SK-N-SH treated with all-trans-retinoic acid at 6 μM for 48 hours (cell line): ENCODE data around the gene TSPAN9.

ENCODE experiments used
- ATAC-seq: fragments of 200-7000 bp; cut with Tn5 transposase; 3 replicates; pipeline ENCODE4 v1.9.1; 2020; ENCODE audit warnings: mild to moderate bottlenecking, moderate library complexity
- BACH2 ChIP-seq: fragments of 250-450 bp; sonication (Bioruptor Pico); IDR thresholded peaks from 2 replicates; pipeline ENCODE4 v1.9.0; 2021; ENCODE audit warnings: mild to moderate bottlenecking, borderline replicate concordance
- CREB5 ChIP-seq: fragments of 250-450 bp; sonication (Bioruptor Pico); IDR thresholded peaks from 2 replicates; pipeline ENCODE4 v1.5.1; 2020; ENCODE audit warnings: low read depth, mild to moderate bottlenecking, moderate library complexity
- CSDC2 ChIP-seq: fragments of 250-450 bp; sonication (Bioruptor Pico); IDR thresholded peaks from 2 replicates; pipeline ENCODE4 v1.5.0; 2020; ENCODE audit warnings: mild to moderate bottlenecking, moderate library complexity
- CSRNP3 ChIP-seq: fragments of 250-450 bp; sonication (Bioruptor Pico); IDR thresholded peaks from 2 replicates; pipeline ENCODE4 v1.5.1; 2021; ENCODE audit warnings: mild to moderate bottlenecking, moderate library complexity
- ESRRG ChIP-seq: fragments of 250-450 bp; sonication (Bioruptor Pico); IDR thresholded peaks from 2 replicates; pipeline ENCODE4 v1.6.1; 2021; ENCODE audit warnings: mild to moderate bottlenecking
- GLIS3 ChIP-seq: fragments of 250-450 bp; sonication (Bioruptor Pico); IDR thresholded peaks from 2 replicates; pipeline ENCODE4 v1.5.0; 2020; ENCODE audit warnings: mild to moderate bottlenecking, moderate library complexity
- ISL1 ChIP-seq: fragments of 250-450 bp; sonication (Bioruptor Pico); IDR thresholded peaks from 2 replicates; pipeline ENCODE4 v2.1.2; 2022; ENCODE audit warnings: mild to moderate bottlenecking, moderate library complexity
- OSR1 ChIP-seq: fragments of 250-450 bp; sonication (Bioruptor Pico); IDR thresholded peaks from 2 replicates; pipeline ENCODE4 v1.8.0; 2022; ENCODE audit warnings: moderate library complexity, mild to moderate bottlenecking, inconsistent platforms
- PATZ1 ChIP-seq: fragments of 250-450 bp; sonication (Bioruptor Pico); IDR thresholded peaks from 2 replicates; pipeline ENCODE4 v1.8.0; 2020; ENCODE audit warnings: mild to moderate bottlenecking, moderate library complexity, borderline replicate concordance
- POU6F1 ChIP-seq: fragments of 250-450 bp; sonication (Bioruptor Pico); IDR thresholded peaks from 2 replicates; pipeline ENCODE4 v1.8.0; 2021; ENCODE audit warnings: low read depth, mild to moderate bottlenecking, moderate library complexity, borderline replicate concordance
- PPARA ChIP-seq: fragments of 250-450 bp; sonication (Bioruptor Pico); IDR thresholded peaks from 2 replicates; pipeline ENCODE4 v1.5.0; 2020; ENCODE audit warnings: mild to moderate bottlenecking, borderline replicate concordance
- RARB ChIP-seq: fragments of 250-450 bp; sonication (Bioruptor Pico); IDR thresholded peaks from 2 replicates; pipeline ENCODE4 v1.8.0; 2021; ENCODE audit warnings: mild to moderate bottlenecking, moderate library complexity
- SNAI2 ChIP-seq: fragments of 250-450 bp; sonication (Bioruptor Pico); IDR thresholded peaks from 2 replicates; pipeline ENCODE4 v1.5.0; 2020; ENCODE audit warnings: mild to moderate bottlenecking, moderate library complexity
- TCF4 ChIP-seq: fragments of 250-450 bp; sonication (Bioruptor Pico); IDR thresholded peaks from 2 replicates; pipeline ENCODE4 v1.8.0; 2021; ENCODE audit warnings: mild to moderate bottlenecking, moderate library complexity, borderline replicate concordance
- TSHZ2 ChIP-seq: fragments of 250-450 bp; sonication (Bioruptor Pico); IDR thresholded peaks from 2 replicates; pipeline ENCODE4 v1.5.0; 2020; ENCODE audit warnings: mild to moderate bottlenecking, moderate library complexity
- ZC3H10 ChIP-seq: fragments of 250-450 bp; sonication (Bioruptor Pico); IDR thresholded peaks from 2 replicates; pipeline ENCODE4 v1.5.1; 2021; ENCODE audit warnings: mild to moderate bottlenecking, moderate library complexity
- ZFP3 ChIP-seq: fragments of 250-450 bp; sonication (Bioruptor Pico); IDR thresholded peaks from 2 replicates; pipeline ENCODE4 v1.5.0; 2020; ENCODE audit warnings: mild to moderate bottlenecking, moderate library complexity
- ZFP30 ChIP-seq: fragments of 450-650 bp; formaldehyde crosslinking; IDR thresholded peaks from 2 replicates; pipeline ENCODE4 v1.5.0; 2022; ENCODE audit warnings: mild to moderate bottlenecking, moderate library complexity
- ZNF70 ChIP-seq: fragments of 450-650 bp; formaldehyde crosslinking; IDR thresholded peaks from 2 replicates; pipeline ENCODE4 v1.5.0; 2020; ENCODE audit warnings: mild to moderate bottlenecking, moderate library complexity
- ZNF8 ChIP-seq: fragments of 450-650 bp; formaldehyde crosslinking; IDR thresholded peaks from 2 replicates; pipeline ENCODE4 v1.5.0; 2020; ENCODE audit warnings: mild to moderate bottlenecking, moderate library complexity

Gene TSPAN9

GRCh38 chr12:3092764-3093163 is 15.6 kb downstream of the TSPAN9 start:
- no peak for ATAC-seq
- no peak for TF ChIP-seq POU6F1 (CRISPR knock-in tag)
- no peak for TF ChIP-seq PPARA
- no peak for TF ChIP-seq CREB5 (CRISPR knock-in tag)
- no peak for TF ChIP-seq ZFP3 (CRISPR knock-in tag)
- no peak for TF ChIP-seq ZNF70 (CRISPR knock-in tag)
- TF ChIP-seq CSRNP3 (CRISPR knock-in tag): no peak
- TF ChIP-seq BACH2 (CRISPR knock-in tag): no peak
- TF ChIP-seq TCF4 (CRISPR knock-in tag): no peak
- TF ChIP-seq RARB (CRISPR knock-in tag): no peak
- no peak for TF ChIP-seq ISL1 (CRISPR knock-in tag)
- TF ChIP-seq CSDC2 (CRISPR knock-in tag): no peak
- TF ChIP-seq ZFP30 (CRISPR knock-in tag): no peak
- TF ChIP-seq PATZ1: no peak
- TF ChIP-seq ZC3H10 (CRISPR knock-in tag): no peak
- no peak for TF ChIP-seq SNAI2 (CRISPR knock-in tag)
- no peak for TF ChIP-seq GLIS3 (CRISPR knock-in tag)
- TF ChIP-seq ZNF8 (CRISPR knock-in tag): no peak
- no peak for TF ChIP-seq OSR1 (CRISPR knock-in tag)

GRCh38 chr12:3097186-3097804 is 20.1 kb downstream of the TSPAN9 start:
- TF ChIP-seq PATZ1: 0 out of 2 replicates have a peak, but pooled peaks have one; percentile 52
- no peak for TF ChIP-seq ZC3H10 (CRISPR knock-in tag)
- peak; percentile 80 for ATAC-seq

- TF ChIP-seq ESRRG (CRISPR knock-in tag) (no peak), OSR1 (CRISPR knock-in tag) (no peak), PPARA (no peak), POU6F1 (CRISPR knock-in tag) (no peak), ZFP3 (CRISPR knock-in tag) (no peak), ZNF70 (CRISPR knock-in tag) (no peak), ZNF8 (CRISPR knock-in tag) (no peak), TSHZ2 (no peak)
- ATAC-seq: no peak; the same call in 2 of the 3 replicates
Measured at GRCh38 chr12:3097836-3098235, 20.7 kb downstream of the TSPAN9 start.
